ENCODE data around the gene PSTK. TPM values are rescaled to one million over a fixed set of nuclear protein-coding genes. Genes with fewer than 3 reads are reported as not detected.

Gene PSTK
- polyA plus RNA-seq, 3 donors, result 8.7 to 11.8 (median 9.2) TPM

- no peak for DNase-seq (ENCODE audit: low read depth in 3 of 3, low spot score in 2 of 3)
These were observed 37.4 kb downstream of the PSTK start for GRCh38 chr10:123017421-123018165.

DNA sequence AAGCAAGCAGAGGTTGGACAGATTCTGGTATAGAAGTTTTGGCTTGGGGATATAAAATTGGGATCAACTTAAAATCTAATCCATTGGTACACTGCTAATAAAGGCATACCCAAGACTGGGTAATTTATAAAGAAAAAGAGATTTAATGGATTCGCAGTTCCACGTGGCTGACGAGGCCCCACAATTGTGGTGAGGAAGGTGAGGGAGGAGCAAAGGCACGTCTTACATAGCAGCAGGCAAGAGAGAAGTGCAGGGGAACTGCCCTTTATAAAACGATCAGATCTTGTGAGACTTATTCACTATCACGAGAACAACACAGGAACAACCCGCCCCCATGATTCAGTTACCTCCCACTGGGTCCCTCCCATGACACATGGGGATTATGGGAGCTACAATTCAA is 38.3 kb downstream of the PSTK start:
- no peak for DNase-seq (ENCODE audit: low read depth in 3 of 3, low spot score in 2 of 3)

DNA sequence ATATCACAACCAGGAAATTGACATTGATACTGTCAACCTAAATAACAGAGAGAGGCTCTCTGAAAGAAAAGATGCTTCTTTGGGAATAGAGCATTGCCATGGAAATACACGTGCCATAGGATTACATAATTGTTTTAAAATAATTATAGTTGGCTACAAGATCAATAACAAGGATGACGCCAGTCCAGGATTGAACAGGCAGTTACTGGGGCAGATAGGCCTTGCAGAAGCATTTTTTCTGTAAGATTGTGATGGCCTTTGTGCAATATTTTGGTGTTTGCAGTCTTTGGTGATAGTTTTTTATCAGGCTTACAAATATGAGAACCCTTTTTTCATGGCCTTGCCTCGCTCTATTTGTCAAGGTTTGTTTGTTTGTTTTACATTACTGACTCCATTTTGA is 39.1 kb downstream of the PSTK start:
- no peak for DNase-seq (ENCODE audit: low read depth in 3 of 3, low spot score in 2 of 3)

GRCh38 chr10:123019941-123020703 is 39.9 kb downstream of the PSTK start:
- DNase-seq (ENCODE audit: low read depth in 3 of 3, low spot score in 2 of 3), result no peak

DNA sequence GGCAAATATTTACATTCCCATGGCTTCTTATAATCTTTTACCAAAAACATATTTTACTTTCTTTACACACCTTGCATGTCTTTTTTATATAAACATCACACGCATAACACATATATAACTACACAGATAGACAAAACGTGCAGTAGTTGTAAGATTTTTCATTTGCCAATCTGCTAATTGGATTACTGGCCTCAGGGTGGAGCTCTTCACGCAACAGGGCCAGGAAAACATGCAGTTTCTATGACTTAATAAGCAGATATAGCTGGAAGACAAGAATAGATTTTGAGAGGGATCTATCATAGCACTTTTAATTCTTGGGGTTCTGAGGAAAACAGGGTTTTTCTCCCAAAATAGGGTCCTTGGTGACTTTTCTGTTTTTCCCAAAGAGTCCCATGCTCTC is 41.3 kb downstream of the PSTK start:
- no peak for DNase-seq (ENCODE audit: low read depth in 3 of 3, low spot score in 2 of 3)

DNA sequence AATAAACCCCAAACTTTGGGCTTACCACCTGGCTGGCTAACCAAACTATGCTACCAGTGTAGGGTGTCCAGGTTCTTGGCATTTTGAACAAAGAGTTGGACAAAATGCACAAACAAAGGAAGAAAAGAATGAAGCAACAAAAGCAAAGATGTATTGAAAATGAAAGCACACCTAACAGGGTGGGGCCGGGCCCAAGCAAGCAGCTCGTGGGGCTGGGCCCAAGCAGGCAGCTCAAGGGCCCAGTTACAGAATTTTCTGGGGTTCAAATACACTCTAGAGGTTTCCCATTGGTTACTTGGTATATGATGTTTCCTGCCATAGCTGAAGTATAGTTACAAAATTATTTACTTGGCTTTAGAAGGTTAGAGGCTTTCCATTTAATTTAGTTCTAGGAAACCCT is 44.3 kb downstream of the PSTK start:
- DNase-seq (ENCODE audit: low read depth in 3 of 3, low spot score in 2 of 3), result no peak

DNA sequence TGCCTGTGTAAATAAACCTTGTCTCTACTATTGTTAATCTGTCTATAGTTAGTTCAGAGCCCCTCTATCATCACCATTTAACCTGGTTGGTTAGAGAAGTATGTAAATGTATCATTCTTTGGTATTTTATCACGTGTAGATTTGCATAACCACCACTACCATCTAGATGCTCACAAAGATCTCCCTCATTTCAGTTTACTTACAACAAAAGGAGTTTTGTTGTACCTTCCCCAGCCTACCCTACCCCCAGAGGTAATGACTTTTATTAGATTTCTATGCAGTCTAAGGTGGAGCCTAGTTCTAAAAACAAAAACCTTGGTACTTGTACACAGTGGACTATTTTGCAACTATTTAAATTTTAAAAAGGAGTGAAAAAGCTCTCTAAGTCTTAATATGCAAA is 46.1 kb downstream of the PSTK start:
- DNase-seq (ENCODE audit: low read depth in 3 of 3, low spot score in 2 of 3), result no peak

DNA sequence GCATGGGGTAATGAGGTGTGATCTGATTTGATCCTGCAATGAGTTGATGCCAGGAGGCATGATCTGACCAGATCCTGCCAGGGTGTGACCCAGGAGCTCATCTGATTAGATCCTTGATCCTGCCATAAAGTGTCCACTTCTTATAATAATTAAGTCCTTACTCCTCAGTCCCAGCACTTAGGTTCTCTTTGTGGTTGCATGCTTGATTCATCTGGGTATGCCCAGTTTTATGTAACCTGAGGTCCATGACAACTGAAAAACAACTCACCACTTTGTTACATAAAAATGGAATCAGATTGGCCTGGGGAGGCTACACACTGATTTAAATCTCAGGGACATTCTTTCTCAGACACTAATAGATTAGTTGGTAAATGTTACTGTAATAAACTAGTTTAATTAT is 47.7 kb downstream of the PSTK start:
- DNase-seq (ENCODE audit: low read depth in 3 of 3, low spot score in 2 of 3), result no peak

DNA sequence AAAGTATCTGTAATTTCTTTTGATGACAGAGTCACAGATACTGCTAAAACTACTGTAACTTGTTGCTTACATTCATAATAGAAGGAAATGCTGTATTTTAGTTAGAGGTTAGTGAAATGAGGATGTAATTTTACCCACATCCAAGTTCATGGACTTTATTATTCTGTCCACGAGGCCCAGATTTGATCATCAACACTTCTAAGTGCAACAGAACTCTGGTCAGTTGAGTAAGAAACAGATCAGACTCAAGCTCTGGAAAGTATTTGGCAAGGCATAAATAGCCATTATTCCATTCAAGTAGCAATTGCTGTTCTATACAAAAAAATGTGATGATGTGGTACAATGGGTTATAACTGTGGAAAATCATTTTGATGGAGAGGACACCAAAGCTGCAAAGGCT is 50.9 kb downstream of the PSTK start:
- DNase-seq (ENCODE audit: low read depth in 3 of 3, low spot score in 2 of 3), result no peak

DNA sequence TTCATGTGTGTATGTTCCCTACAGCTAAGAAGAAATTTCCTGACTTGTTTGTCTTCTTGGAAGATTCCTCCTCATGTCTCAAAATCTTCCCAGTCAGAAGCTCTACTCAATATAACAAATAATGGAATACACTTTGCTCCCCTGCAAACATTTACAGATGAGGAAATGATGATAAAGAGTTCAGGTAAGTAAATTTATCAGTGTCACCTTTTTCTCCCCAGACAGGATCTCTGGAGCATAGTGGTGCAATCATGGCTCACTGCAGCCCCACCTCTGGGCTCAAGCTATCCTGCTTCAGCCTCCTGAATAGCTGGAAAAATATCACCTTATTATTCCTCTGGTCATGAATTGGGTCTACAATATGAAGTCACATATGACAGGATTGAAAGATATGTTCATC is 54.1 kb downstream of the PSTK start:
- no peak for DNase-seq (ENCODE audit: low read depth in 3 of 3, low spot score in 2 of 3)

DNA sequence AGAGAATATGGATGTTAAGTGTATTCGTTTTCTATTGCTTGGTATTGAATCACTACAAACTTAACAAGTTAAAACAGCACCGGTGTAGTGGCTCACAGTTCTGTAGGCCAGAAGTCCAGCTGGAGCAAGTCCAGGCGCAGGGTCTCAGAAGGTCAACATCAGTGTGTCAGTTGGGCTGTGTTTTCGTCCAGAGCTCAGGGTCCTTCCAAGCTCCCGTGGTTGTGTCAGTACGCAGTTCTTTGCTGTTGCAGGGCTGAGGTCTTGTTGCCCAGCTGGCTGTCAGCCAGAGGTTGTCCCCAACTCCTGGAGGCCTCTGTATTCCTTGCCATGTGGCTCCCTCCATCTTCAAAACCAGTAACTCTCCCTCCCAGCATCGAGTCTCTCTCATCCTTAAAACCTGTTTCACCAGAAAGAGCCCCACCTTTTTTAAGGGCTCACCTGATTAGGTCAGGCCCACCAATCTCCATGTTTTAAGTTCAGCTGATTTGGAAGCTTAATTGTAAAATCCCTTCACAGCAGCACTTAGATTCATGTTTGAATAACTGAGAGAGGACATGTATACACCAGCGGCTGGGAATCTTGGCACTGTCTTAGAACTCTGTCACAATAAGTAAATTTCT is 55.4 kb downstream of the PSTK start:
- no peak for DNase-seq (ENCODE audit: low read depth in 3 of 3, low spot score in 2 of 3)

- DNase-seq (ENCODE audit: low read depth in 3 of 3, low spot score in 2 of 3), result no peak
These were observed 58.8 kb downstream of the PSTK start for GRCh38 chr10:123038782-123039631.

GRCh38 chr10:123039632-123039930 is 59.4 kb downstream of the PSTK start:
- no peak for DNase-seq (ENCODE audit: low read depth in 3 of 3, low spot score in 2 of 3)

Other genes with a start within 250 kb of the PSTK start
- gene CUZD1, start 134.5 kb upstream of the PSTK start, polyA plus RNA-seq (ENCODE audit: insufficient read length in 3 of 3), result 1 to 10 TPM; 1.4 to 2.3 (median 1.6) TPM
- gene FAM24B, start 100.8 kb upstream of the PSTK start, polyA plus RNA-seq (ENCODE audit: insufficient read length in 3 of 3), result 1 to 10 TPM; 3.2 to 7.2 (median 3.8) TPM
- not detected for gene FAM24A, start 69.8 kb upstream of the PSTK start, polyA plus RNA-seq (ENCODE audit: insufficient read length in 3 of 3)
- gene C10orf88, start 26.2 kb upstream of the PSTK start, polyA plus RNA-seq (ENCODE audit: insufficient read length in 3 of 3), result 10 to 100 TPM; 18.2 to 21.2 (median 21.0) TPM
- 10 to 100 TPM; 18.7 to 22.5 (median 21.3) TPM for gene IKZF5, start 28.4 kb downstream of the PSTK start, polyA plus RNA-seq (ENCODE audit: insufficient read length in 3 of 3)
- gene ACADSB, start 28.6 kb downstream of the PSTK start, polyA plus RNA-seq (ENCODE audit: insufficient read length in 3 of 3), result 10 to 100 TPM; 25.3 to 26.5 (median 25.9) TPM
- not detected for gene HMX3, start 155.6 kb downstream of the PSTK start, polyA plus RNA-seq (ENCODE audit: insufficient read length in 3 of 3)
- gene HMX2, start 167.7 kb downstream of the PSTK start, polyA plus RNA-seq (ENCODE audit: insufficient read length in 3 of 3), result 1 to 10 TPM; 1.4 to 1.6 (median 1.4) TPM
- 100 to 1,000 TPM; 120 to 123 (median 122) TPM for gene BUB3, start 174.0 kb downstream of the PSTK start, polyA plus RNA-seq (ENCODE audit: insufficient read length in 3 of 3)

Measured in right renal cortex interstitium (tissue), 3 donors.